Esophagus squamous epithelium (tissue), 4 donors: ENCODE results near the gene TMEM150C.

Experiments
- CTCF ChIP-seq, 6 experiments: fragments of 450-650 bp in 4 of 6; fragments of 200-600 bp in 2 of 6; sonication (generic) in 2 of 6; IDR thresholded peaks; one replicate each; pipeline ENCODE4 v1.5.1; 2016 to 2019; ENCODE audit warnings: antibody characterized with exemption in 6 of 6, mild to moderate bottlenecking in 4 of 6, moderate library complexity in 4 of 6
- POLR2A ChIP-seq, 4 donors: fragments of 450-650 bp; IDR thresholded peaks; one replicate each; pipeline ENCODE4 v1.6.1; 2017; ENCODE audit warnings: antibody characterized with exemption in 4 of 4, mild to moderate bottlenecking in 4 of 4, moderate library complexity in 3 of 4

- TF ChIP-seq CTCF (IDR thresholded peaks at IDR 0.05) (no peak), POLR2A (IDR thresholded peaks at IDR 0.05) (no peak)
Measured at GRCh38 chr4:82562564-82562854, 721 bp upstream of the TMEM150C start.
